IPS-18c (cell line): ENCODE measurements around the gene BAHCC1.

Experiments used
- H3K4me3 ChIP-seq: 2 replicates; pipeline ENCODE4 v1.7.0; 2013; ENCODE audit warnings: low read depth, mild to moderate bottlenecking, low read length, moderate library complexity; ENCODE audit not compliant: insufficient read depth
- H3K9me3 ChIP-seq: one replicate; pipeline ENCODE4 v1.6.1; 2013; ENCODE audit warnings: mild to moderate bottlenecking, low read length, moderate library complexity; ENCODE audit not compliant: control insufficient read depth, insufficient read depth

BAHCC1 gene

DNA sequence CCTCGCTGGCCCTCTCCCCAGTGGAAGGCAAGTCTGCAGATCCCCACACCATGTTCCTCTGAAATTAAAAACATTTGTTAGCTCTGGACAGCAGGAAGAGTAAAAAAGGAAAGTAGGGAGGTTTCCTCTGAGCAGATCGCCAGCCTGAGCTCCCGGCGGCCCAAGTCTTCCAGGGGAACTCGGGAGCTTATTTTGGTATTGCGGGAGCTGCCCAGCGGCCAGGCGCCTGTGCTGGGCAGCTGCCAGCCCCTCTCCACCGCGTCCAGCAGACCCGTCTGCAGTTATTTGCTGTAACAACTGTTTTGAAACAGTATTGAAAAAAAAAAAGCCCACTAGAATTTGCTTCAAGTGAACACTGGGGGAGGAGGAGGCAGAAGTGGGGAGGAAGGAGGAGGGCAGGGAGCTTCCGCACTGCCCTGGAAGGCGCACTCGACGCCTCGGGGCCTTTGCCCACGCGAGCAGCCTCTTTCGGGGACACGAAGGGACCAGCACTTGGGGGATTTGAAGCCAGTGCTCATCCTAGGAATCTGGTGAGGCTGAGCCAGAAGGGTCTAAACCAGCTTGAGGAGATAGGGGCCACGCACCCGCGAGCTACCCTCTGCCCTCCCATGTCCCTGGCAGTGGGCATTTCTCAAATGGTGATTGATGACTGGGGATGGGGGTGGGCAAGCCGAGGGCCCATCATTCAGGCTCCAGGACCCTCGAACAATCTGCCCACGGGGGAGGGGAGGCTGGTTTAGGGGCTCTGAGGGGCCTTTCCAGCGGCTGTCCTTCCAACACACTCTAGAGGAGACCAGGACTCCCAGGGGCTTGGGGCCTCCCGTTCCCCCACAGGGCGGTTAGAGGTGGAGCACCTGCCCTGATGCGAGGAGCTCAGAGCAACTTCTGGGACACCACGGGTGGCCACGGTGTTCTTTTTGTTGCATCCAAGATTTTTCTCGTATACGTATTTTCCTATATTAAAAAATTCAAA lies 3.0 kb upstream of the BAHCC1 start:
- Histone ChIP-seq H3K4me3 (peak overlapping the region; percentile 69), H3K9me3 (no peaks in the 10 kb centered on the region)

DNA sequence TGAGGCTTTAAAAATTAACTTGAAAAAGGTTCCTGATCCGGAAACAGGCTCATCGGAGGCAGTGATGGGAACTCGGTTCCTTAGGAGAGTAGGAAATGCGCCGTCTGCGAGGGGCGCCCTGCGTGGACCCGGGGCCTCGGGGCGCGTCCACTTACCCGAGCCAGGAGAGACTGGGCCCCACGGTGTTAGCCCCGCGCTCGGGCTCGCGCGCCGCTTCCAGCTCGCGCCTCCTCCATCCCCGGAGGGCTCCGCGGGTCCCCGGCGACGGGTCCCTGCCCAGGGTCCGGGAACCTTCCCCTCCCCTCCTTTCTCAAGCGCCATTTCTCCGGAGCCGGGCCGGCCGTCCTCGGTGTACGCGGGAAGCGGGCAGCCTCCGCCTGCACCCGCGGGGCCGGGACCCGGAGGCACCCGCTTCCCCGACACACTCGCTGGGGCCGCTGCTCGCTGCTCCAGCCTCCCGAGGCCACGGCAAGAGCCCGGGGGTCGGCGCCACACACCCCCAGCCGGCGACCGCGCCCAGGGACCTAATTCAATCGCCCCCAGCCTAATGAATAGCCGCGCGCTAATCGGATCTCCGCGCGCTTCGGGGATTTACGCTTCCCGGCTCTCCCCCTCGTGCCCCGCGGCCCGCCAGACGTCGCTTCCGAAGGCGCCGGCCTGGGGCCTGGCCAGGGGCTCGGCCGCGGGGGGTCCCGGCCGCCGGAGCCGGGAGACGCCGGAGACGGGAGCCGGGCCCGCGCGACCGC lies 2.2 kb upstream of the BAHCC1 start:
- Histone ChIP-seq H3K4me3 (peak overlapping the region; percentile 69), H3K9me3 (no peaks in the 10 kb centered on the region)

DNA sequence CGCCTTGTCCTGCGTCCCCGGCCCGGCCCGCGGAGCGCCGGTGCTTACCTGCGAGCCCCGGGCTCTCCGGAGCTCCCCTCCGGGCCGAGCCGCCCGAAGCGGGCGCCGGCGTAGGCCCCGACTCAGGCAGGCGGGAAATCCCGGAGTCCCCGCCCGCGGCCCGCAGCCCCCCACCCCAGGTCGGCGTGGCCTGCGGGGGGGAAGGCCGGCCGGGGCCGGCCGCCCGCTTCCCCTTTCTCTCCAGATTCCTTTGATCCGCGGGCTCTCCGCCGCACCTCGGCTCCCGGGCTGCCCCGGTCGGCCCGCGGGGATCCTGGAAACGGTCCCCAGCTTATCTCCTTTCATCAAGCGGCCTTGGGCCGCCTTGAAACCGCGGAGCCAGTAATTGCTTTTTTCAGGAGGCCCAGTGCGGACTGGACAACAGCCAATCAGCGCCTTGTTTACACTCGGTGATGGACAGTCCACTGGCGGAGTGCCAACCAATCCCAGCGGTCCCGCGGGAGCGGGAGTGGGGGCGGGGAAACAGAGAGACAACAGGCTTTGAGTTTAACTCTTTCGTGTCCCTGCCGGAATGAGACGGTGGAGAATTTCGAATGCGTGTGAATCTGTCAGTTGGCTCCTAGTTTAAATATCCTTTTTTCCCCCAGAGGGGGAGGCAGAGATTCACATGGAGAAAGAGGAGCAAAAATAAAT lies 1.4 kb upstream of the BAHCC1 start:
- H3K4me3 ChIP-seq, result peak overlapping the region; percentile 69
- no peaks in the 10 kb centered on the region for H3K9me3 ChIP-seq

DNA sequence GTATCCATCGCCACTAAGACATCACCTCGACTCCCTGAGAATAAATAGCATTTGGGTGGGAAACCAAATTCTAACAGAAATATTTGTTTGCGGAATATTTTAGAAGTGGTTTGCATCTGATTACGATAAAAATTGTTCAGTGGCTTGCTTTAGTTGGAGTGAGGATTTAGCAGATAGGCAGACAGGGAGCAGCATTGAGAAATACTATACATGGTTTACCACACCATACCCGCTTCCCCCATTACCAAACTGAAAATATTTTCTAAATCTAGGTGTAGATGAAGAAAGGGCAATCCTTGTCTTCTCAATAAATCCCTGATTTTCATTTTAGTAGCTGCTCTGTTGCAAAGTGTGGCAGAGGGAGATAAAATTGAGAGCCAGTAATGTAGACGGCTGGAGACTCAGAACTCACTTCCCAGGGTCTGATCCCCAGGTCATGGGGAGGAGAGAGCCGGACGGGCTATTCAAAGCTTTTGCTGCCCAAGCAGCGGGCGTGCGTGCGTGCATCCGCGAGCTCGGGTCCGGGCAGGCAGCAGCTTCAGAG lies 808 bp upstream of the BAHCC1 start:
- no peaks in the 10 kb centered on the region for H3K9me3 ChIP-seq
- peak overlapping the region; percentile 49 for H3K4me3 ChIP-seq

DNA sequence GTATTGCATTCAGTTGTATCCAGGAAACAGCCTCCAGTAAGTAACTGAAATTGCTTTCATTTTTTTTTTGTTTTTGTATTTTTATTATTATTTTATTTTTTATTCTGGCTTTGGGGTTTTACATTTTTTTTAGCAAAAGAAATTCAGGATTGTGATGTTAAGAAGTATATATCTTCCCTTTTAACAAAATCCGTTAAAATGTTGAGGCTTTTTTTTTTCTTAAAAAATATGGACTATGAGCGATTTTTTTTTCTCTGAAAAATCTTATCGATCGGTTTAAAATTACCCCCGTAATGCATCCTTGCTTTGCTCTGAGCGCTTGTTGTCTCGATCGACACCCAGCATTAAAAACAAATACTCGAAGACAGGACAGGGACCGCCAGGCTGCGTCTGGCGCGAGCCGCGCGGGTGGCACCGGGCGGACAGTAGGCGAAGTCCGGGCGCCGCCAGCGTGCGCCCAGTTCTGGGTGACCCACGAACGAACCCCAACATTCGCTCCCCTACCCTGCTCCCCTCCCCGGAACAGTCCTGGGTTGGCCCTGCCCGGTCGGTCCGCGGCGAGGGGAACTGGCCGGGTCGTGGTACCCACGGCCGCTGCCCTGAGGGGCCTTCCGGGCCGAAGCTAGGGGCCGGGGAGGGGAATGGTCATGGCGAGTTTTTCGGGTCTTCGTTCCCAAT lies 482 bp downstream of the BAHCC1 start:
- Histone ChIP-seq H3K9me3 (no peaks in the 10 kb centered on the region), H3K4me3 (peak overlapping the region; percentile 64)

DNA sequence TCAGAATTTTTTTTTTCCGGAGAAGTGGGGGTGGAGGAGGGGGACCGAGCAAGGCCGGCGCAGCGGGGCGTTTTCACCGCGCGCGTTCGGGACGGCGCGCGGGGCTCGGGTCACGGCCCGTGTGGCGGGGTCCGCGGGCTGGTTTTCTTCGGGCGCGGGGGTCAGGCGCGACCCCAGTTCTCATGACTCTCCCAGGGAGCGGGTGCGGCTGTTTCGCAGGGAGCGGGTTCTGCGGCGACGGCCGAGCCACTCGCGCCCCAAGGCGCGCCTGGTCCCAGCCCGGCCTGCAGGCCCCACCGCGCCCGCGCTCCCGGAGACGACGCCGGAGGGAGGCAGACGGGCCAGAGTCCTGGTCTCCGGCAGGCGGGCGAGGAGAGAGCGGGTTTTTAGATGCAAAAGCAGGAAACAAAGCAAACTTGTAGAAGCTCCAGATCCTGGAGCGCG lies 1.0 kb downstream of the BAHCC1 start:
- H3K4me3 ChIP-seq, result peak overlapping the region; percentile 64

DNA sequence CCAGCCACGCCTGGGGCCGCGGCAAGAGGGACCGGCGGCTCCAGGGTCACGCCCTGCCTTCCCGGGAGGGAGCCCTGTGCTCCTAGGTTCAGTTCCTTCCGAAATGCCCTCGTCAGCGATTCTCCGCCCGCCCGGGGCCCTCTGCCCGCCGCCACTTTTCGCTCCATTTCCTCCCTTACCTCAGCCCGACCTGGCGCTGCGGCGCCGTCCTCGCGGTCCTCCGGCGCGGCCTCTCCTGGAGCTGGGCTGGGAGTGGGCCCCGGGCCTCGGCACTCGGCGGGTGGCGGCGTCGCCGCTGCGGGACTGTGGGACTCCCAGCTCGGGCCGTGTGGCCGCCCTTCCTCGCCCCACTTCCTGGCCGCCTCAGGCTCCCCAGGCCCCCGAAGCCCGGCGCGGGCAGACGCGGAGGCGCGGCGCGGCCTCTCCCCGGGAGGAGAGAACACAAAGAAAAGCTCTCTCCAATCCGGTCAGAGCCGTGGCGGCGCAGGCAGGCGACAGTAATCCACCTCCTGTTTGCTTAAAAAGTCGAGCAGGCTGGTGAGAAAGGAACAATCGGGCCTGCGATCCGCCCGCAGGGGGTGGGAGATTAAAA lies 1.6 kb downstream of the BAHCC1 start:
- H3K4me3 ChIP-seq, result peak overlapping the region; percentile 64
- no peaks in the 10 kb centered on the region for H3K9me3 ChIP-seq

More for the DNA sequence above, 1.0 kb downstream of the BAHCC1 start:
- no peaks in the 10 kb centered on the region for H3K9me3 ChIP-seq

DNA sequence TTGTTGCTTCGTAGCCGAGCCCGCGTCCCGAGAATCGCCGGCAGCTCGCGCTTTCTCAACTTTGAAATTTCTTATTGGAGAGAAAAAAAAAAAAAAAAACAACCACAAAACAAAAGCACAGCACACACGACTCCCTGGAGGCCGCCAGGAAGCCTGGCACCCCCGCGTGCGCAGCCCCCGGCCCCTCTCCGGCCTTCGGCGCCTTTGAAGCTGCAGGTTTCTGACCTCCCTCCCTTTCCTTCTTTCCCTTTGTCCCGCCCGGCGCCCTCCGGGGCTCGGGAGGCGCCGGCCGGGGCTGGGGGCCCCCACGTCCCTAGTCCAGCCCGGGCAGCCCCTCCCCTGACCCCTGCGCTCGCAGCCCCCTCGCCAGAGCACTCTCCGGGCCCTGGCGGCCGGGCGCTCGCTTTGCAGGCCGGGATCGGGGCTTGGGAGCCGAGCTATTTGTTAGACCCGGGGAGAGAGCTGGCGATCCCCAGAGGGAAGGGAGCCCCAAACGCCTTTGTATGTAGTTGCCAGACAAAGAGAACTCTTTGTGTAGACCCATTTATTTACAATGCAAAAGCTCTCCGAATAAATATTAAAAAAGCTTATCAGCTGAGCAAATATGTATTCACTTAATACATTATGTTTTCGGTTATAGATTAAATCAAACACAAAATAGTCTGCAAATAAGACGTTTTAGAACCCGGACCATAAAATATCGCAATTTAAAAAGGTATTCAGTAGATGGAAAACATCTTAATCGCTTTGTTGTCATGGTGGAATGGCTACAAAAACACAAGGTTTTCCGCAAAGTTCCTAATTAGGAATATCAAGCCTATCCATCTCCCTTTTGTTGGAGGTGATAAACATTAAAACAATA lies 2.3 kb downstream of the BAHCC1 start:
- H3K9me3 ChIP-seq, result no peaks in the 10 kb centered on the region
- peak overlapping the region; percentile 64; the same call in 1 of the 2 replicates for H3K4me3 ChIP-seq

DNA sequence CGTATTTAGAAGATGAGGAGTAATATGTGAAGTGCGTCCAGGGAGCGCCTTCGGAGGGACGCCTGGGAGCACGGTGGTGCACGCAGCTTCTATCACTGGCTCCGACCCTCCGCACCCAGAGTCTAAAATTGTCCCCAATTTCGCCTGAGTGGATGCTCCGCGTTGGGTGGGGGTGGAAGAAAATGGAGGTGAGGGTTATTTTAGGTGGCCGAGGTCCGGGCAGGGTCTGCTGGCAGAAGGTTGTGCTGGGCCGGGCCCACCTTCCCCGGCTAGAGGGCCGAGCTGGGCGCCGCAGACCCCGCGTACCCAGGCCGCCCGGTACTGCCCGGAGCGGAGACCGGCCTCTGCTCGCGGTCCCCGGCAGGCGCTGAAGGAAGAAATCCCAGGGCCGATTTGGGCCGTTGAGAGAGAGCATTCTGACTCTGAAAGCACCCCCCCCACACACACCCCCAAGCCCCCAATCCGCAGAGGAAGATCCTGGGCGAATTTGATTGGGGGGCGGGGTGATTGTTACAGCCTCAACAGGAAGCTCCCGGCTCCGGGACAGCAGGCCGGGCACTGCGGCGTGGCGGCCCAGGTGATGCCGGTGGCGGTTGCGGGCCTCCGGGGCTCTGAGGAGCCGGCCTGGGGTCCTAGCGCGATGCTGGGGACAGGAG lies 3.0 kb downstream of the BAHCC1 start:
- peak overlapping the region; percentile 64 for H3K4me3 ChIP-seq
- no peaks in the 10 kb centered on the region for H3K9me3 ChIP-seq

DNA sequence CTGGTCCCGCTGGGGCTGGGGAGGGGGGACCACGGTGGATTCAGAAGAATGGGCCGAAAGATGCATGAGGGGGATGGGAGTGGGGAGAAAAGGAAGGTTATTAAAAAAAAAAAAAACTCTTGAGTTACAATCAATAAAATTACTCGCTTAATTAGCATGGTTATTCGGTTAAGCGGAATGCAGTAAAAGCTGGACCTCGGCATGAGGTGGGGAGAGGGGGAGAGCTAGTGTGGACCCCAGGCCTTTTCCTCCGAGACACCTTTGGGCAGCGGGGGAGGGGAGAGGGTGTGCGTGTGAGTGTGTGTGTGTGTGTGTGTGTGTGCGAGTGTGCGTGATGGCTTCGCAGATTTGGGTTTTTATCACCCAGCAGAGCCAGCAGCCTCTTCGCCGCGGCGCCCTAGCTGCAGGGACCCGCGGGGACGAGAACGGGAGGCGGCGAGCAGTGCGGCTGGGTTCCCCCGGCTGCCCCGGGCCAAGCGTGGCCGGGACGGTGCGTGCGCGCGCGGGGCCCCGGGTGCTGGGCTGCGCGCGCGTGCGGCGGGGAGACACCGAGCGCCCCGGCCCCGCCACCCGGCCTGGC lies 3.7 kb downstream of the BAHCC1 start:
- no peaks in the 10 kb centered on the region for H3K9me3 ChIP-seq
- H3K4me3 ChIP-seq, result peak overlapping the region; percentile 64

DNA sequence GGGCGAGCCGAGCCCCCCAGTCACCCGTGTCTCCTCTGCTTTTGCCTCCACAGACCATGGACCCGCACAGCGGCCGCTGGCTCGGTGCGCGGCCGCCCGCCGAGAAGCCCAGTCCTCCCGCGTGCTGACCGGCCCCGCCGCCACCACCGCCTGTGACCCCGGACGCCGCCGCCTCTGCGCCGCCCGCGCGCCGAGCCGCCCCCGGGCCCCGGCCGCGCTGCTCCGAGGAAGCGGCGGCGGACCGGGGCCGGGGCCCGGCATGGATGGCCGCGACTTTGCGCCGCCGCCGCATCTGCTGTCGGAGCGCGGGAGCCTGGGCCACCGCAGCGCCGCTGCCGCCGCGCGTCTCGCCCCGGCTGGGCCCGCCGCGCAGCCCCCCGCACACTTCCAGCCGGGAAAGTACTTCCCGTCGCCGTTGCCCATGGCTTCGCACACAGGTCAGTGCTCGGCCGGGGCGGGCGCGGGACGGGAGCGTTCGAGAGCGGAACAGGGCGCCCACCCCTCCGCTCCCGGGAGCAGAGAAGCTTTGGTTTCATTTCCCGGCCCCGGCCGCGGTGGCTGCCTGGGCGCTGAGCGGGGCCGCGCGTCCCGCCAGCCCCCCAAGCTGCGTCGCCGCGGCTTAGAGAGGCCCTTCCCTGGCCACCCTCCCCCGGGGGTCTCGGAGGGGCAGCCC lies 4.4 kb downstream of the BAHCC1 start:
- Histone ChIP-seq H3K9me3 (no peaks in the 10 kb centered on the region), H3K4me3 (peak overlapping the region; percentile 49)

DNA sequence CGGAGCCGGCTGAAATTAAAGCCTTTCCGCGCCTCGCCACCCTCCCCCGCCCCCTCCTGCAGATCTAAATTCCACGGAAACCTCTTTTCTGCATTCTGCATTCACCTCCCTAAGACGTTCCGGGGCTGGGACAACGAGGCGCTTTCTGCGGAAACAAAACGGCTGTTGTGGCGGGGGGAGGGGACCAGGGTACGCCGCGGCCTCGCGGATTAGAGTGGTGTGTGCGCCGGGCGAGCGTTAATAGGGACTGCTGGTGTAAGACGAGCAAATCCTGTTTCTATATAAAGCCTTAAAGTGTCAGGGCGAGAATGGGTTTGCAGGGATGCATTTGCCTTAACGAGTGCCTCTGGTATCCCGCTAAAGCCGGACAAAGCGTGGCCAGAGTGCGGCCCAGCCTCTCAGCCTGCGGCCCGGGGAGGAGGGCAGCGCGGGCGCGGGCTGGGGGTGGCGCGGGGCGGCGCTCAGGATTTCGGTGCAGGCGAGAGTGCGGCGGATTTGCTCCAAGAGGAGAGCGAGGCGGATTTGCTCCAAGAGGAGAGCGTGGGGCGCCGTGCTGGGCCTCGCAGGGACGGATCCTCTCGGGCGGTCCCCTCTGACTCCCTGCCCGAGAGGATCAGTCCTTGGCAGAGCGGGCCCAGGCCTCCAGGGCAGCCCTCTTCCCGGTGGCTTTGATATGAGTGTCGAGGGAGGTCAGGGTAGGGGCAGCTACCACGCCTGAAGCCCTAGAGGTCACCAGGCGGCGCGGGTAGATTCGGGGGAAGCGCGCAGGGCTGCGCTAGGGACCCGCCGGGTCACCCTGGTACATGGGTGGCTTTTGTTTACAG lies 5.1 kb downstream of the BAHCC1 start:
- peak overlapping the region; percentile 49 for H3K4me3 ChIP-seq
- H3K9me3 ChIP-seq, result no peaks in the 10 kb centered on the region

DNA sequence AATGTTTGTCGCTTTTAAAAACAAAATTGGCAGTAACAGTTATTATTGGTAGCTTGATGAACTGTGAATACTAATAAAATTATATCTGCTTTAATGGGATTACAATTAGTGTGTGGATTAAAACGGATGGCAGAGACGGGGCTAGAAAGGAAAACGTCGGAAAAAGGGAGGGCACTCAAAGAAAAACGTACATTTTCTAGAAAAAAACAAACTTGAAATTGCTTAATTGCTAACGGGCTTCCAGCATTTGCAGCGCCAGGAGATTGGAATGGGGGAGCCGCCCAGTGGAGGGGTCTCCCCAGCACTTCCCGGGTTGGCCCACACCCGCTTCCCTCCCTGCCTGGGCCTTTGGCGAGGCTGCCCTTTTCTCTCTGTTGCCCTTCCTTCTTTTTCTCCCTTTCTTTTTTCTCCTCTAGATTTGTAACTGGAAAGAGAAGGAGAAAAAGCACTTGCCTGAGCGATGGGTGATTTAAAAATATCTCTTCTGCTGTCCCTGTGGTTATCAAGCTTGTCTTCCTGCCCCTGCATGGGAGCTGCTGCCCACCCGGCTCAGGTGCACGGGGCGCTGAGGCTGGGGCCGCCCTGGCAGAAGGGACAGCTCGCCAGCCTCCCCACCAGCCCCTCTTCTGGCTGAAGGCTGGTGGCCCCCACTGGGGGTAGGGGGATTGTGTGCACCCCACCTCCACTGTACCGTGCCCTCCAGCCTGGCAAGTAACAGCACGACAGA lies 5.9 kb downstream of the BAHCC1 start:
- no peaks in the 10 kb centered on the region for H3K9me3 ChIP-seq
- H3K4me3 ChIP-seq, result peak overlapping the region; percentile 49; the same call in 1 of the 2 replicates
